GM12878 (cell line): Measurements from ENCODE around the gene DMD. TPM values are rescaled to one million over a fixed set of nuclear protein-coding genes. Genes with fewer than 3 reads are reported as not detected.

Experiments
- BCL11A ChIP-seq: IDR thresholded peaks from 2 replicates; pipeline ENCODE4 v1.6.1; 2011; ENCODE audit warnings: low read depth, low read length
- CTCF ChIP-seq, 3 experiments: IDR thresholded peaks in 2 of 3; conservative IDR thresholded peaks in 1 of 3; 2 replicates each; pipeline ENCODE4 v1.5.1; 2011; ENCODE audit warnings: low read depth in 3 of 3, low read length in 3 of 3, mild to moderate bottlenecking in 3 of 3, control low read depth in 2 of 3, moderate library complexity in 2 of 3, inconsistent platforms in 1 of 3, mixed read lengths in 1 of 3; ENCODE audit not compliant: control insufficient read depth in 2 of 3, insufficient read depth in 1 of 3; ENCODE audit errors: extremely low read depth in 1 of 3
- SIN3A ChIP-seq: IDR thresholded peaks from 2 replicates; pipeline ENCODE4 v1.6.1; 2012; ENCODE audit warnings: low read depth, low read length, improper control_type of control experiment
- SRF ChIP-seq, 2 experiments: IDR thresholded peaks; 2 replicates each; pipeline ENCODE4 v1.6.1; 2011; ENCODE audit warnings: low read depth in 2 of 2, low read length in 2 of 2, mild to moderate bottlenecking in 1 of 2, moderate library complexity in 1 of 2
- STAT1 ChIP-seq: fragments of 450-650 bp; conservative IDR thresholded peaks from 2 replicates; pipeline ENCODE4 v1.6.1; 2014; ENCODE audit warnings: antibody characterized with exemption, mild to moderate bottlenecking
- TAF1 ChIP-seq: IDR thresholded peaks from 2 replicates; pipeline ENCODE4 v1.6.1; 2011; ENCODE audit warnings: mild to moderate bottlenecking, low read depth, low read length, borderline replicate concordance
- TCF3 ChIP-seq: IDR thresholded peaks from 2 replicates; pipeline ENCODE4 v1.6.1; 2012; ENCODE audit warnings: low read depth, mild to moderate bottlenecking, low read length, borderline replicate concordance; ENCODE audit not compliant: insufficient read depth
- ZBTB11 ChIP-seq: fragments of 450-650 bp; formaldehyde crosslinking; IDR thresholded peaks from 2 replicates; pipeline ENCODE4 v1.5.0; 2022; ENCODE audit warnings: mild to moderate bottlenecking, missing genetic modification characterization
- ZBTB40 ChIP-seq: fragments of 450-650 bp; IDR thresholded peaks from 2 replicates; pipeline ENCODE4 v1.6.1; 2016; ENCODE audit warnings: mild to moderate bottlenecking, moderate library complexity, borderline replicate concordance
- ZSCAN29 ChIP-seq: fragments of 450-650 bp; IDR thresholded peaks from 2 replicates; pipeline ENCODE4 v1.6.1; 2017; ENCODE audit warnings: mild to moderate bottlenecking, moderate library complexity
- polyA plus RNA-seq, 11 experiments: library from polyadenylated mRNA; depleted of rRNA in 4 of 11; unstranded in 6 of 11; stranded (reverse) in 5 of 11; fragments of >200 nt; fragmentation: Nextera tagmentation in 4 of 11; fragmentation: Illumina TruSeq in 1 of 11; extraction: Ambion mirVana in 4 of 11; extraction: Trizol in 1 of 11; gene quantifications; 1 replicate in 1 of 11; 2 replicates in 10 of 11; pipeline versions ENCODE4 v1.2.1 to v1.2.3, GENCODE V29; 2011 to 2016; ENCODE audit warnings: inconsistent platforms in 2 of 11, missing spikeins in 2 of 11, low read depth in 1 of 11
- total RNA-seq, 4 experiments: library from RNA; depleted of rRNA in 3 of 4; stranded (reverse); fragments of >200 nt in 3 of 4; fragmentation: Illumina TruSeq in 1 of 4; extraction: Trizol in 1 of 4; gene quantifications; 2 replicates each; pipeline versions ENCODE4 v1.2.1 to v1.2.3, GENCODE V29; 2013 to 2021
- TF ChIP-seq, protein P1 (sequence below): IDR thresholded peaks from 2 replicates; pipeline ENCODE4 v1.6.1; 2011; ENCODE audit warnings: low read depth, low read length, improper control_type of control experiment, borderline replicate concordance
- TF ChIP-seq, protein P2 (sequence below): fragments of 450-650 bp; IDR thresholded peaks from 2 replicates; pipeline ENCODE4 v1.6.1; 2017; ENCODE audit warnings: borderline replicate concordance

The DMD gene
- total and polyA plus RNA-seq, 10 of the 15 experiments (the other 5 are each of a cell fraction or from before 2014, with no cell fraction given) = 1.4 to 24.3 (median 4.3) TPM

GRCh38 chrX:32195611-32196010 lies 1015.7 kb downstream of the DMD start (continued):
- TF ChIP-seq ZBTB40 (no peak), STAT1 (no peak), TAF1 (no peak), ZSCAN29 (no peak), SRF (IDR thresholded peaks at IDR 0.05; ENCODE audit: low read depth in 2 of 2, low read length in 2 of 2) (no peak), TCF3 (no peak), ZBTB11 (CRISPR knock-in tag) (no peak), CTCF (IDR thresholded peaks at IDR 0.05 in 2 of 3, conservative IDR thresholded peaks at IDR 0.05 in 1 of 3; ENCODE audit: control insufficient read depth in 2 of 3, extremely low read depth in 1 of 3, insufficient read depth in 1 of 3, low read depth in 3 of 3, low read length in 3 of 3) (no peak), BCL11A (no peak), SIN3A (no peak)
- TF ChIP-seq, protein P1, sequence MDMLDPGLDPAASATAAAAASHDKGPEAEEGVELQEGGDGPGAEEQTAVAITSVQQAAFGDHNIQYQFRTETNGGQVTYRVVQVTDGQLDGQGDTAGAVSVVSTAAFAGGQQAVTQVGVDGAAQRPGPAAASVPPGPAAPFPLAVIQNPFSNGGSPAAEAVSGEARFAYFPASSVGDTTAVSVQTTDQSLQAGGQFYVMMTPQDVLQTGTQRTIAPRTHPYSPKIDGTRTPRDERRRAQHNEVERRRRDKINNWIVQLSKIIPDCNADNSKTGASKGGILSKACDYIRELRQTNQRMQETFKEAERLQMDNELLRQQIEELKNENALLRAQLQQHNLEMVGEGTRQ = no peak
- TF ChIP-seq, protein P2, sequence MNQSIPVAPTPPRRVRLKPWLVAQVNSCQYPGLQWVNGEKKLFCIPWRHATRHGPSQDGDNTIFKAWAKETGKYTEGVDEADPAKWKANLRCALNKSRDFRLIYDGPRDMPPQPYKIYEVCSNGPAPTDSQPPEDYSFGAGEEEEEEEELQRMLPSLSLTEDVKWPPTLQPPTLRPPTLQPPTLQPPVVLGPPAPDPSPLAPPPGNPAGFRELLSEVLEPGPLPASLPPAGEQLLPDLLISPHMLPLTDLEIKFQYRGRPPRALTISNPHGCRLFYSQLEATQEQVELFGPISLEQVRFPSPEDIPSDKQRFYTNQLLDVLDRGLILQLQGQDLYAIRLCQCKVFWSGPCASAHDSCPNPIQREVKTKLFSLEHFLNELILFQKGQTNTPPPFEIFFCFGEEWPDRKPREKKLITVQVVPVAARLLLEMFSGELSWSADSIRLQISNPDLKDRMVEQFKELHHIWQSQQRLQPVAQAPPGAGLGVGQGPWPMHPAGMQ = no peak
- TF ChIP-seq, all 136 proteins: peak for 0
